ENCODE results near the gene RALGPS1. TPM values are rescaled to one million over a fixed set of nuclear protein-coding genes. Genes with fewer than 3 reads are reported as not detected.
"Not testable (repeated sequence)": the region's sequence is repeated elsewhere in the genome, so short reads cannot be mapped to it uniquely, and the experiment has no call there.

The RALGPS1 gene
- polyA plus RNA-seq, 1 donor = 6.7 TPM

GRCh38 chr9:127159949-127160610 is 245.5 kb downstream of the RALGPS1 start:
- no peak for DNase-seq

- no peak for DNase-seq
These were observed 246.6 kb downstream of the RALGPS1 start for GRCh38 chr9:127161081-127161624.

GRCh38 chr9:127162046-127162863 is 247.7 kb downstream of the RALGPS1 start:
- no peak for DNase-seq

- no peak for DNase-seq
These were observed 248.3 kb downstream of the RALGPS1 start for GRCh38 chr9:127162864-127163365.

GRCh38 chr9:127163409-127163808 is 248.8 kb downstream of the RALGPS1 start:
- DNase-seq = no peak

- no peak for DNase-seq
These were observed 250.5 kb downstream of the RALGPS1 start for GRCh38 chr9:127165116-127165515.

GRCh38 chr9:127166111-127166510 is 251.5 kb downstream of the RALGPS1 start:
- no peak for DNase-seq

- no peak for DNase-seq
These were observed 252.3 kb downstream of the RALGPS1 start for GRCh38 chr9:127166651-127167524.

- DNase-seq = no peak
These were observed 253.2 kb downstream of the RALGPS1 start for GRCh38 chr9:127167560-127168326.

- no peak for DNase-seq
These were observed 254.4 kb downstream of the RALGPS1 start for GRCh38 chr9:127168756-127169574.

- no peak for DNase-seq
These were observed 254.9 kb downstream of the RALGPS1 start for GRCh38 chr9:127169575-127169883.

- no peak for DNase-seq
These were observed 255.5 kb downstream of the RALGPS1 start for GRCh38 chr9:127170103-127170502.

- no peak for DNase-seq
These were observed 256.1 kb downstream of the RALGPS1 start for GRCh38 chr9:127170652-127171051.

- DNase-seq = not testable (repeated sequence)
These were observed 256.8 kb downstream of the RALGPS1 start for GRCh38 chr9:127171348-127171747.

GRCh38 chr9:127172066-127172707 is 257.6 kb downstream of the RALGPS1 start:
- no peak for DNase-seq

- no peak for DNase-seq
These were observed 258.5 kb downstream of the RALGPS1 start for GRCh38 chr9:127173063-127173462.

GRCh38 chr9:127174386-127175318 is 260.1 kb downstream of the RALGPS1 start:
- DNase-seq = no peak

- DNase-seq = no peak
These were observed 260.7 kb downstream of the RALGPS1 start for GRCh38 chr9:127175319-127175715.

- DNase-seq = no peak
These were observed 261.2 kb downstream of the RALGPS1 start for GRCh38 chr9:127175764-127176163.

Measured in hindlimb muscle (tissue), 1 donor.